ENCODE measurements around the gene MAP3K12. TPM values are rescaled to one million over a fixed set of nuclear protein-coding genes. Genes with fewer than 3 reads are reported as not detected.

Gene MAP3K12
- total RNA-seq, 2 experiments from 2014 or later, result 26.0 to 26.1 TPM

DNA sequence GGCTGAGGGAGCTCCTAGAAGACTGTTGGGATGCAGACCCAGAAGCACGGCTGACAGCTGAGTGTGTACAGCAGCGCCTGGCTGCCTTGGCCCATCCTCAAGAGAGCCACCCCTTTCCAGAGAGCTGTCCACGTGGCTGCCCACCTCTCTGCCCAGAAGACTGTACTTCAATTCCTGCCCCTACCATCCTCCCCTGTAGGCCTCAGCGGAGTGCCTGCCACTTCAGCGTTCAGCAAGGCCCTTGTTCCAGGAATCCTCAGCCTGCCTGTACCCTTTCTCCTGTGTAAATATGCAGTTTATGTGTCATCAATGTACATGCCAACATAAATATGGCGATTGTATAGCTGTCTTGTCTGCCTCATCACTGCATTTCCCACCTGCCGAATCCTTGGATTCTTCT lies 68.1 kb downstream of the MAP3K12 start:
- ChIA-PET CTCF (interaction anchor here (0.9 to 1.6 kb wide), 4 partner anchors 14 to 108 kb away, joined by 3 to 6 read pairs (median 4); no protein-coding TSS in a partner anchor), POLR2A (no interaction called here)
- peaks cover 6% of the 10 kb centered on the region for H3K4me1 Mint-ChIP-seq
- H3K36me3 Mint-ChIP-seq (ENCODE audit: low read depth), result no peaks in the 10 kb centered on the region
- H3K9me3 Mint-ChIP-seq, result no peaks in the 10 kb centered on the region
- peaks cover 2% of the 10 kb centered on the region for H3K27me3 Mint-ChIP-seq
- H3K4me3 Mint-ChIP-seq, result no peak overlapping the region
- no peak overlapping the region for H3K27ac Mint-ChIP-seq
- no peak for DNase-seq

GRCh38 chr12:53430116-53430515 lies 69.1 kb downstream of the MAP3K12 start:
- DNase-seq, result no peak
- Mint-ChIP-seq H3K9me3 (no peaks in the 10 kb centered on the region), H3K36me3 (ENCODE audit: low read depth) (no peaks in the 10 kb centered on the region), H3K4me3 (no peak overlapping the region), H3K4me1 (peaks cover 6% of the 10 kb centered on the region), H3K27ac (no peak overlapping the region), H3K27me3 (peaks cover 2% of the 10 kb centered on the region)
- ChIA-PET CTCF (interaction anchor here (0.6 to 1.6 kb wide), 3 partner anchors 10 to 85 kb away, joined by 3 to 6 read pairs (median 5); no protein-coding TSS in a partner anchor), POLR2A (no interaction called here)

Other genes starting within 250 kb of the MAP3K12 start
- gene ESPL1, start 231.2 kb downstream of the MAP3K12 start, total RNA-seq, result 100 to 1,000 TPM; 107 to 125 TPM
- 100 to 1,000 TPM; 305 to 335 TPM for gene PFDN5, start 203.9 kb downstream of the MAP3K12 start, total RNA-seq
- gene MYG1, start 199.8 kb downstream of the MAP3K12 start, total RNA-seq, result 10 to 100 TPM; 47.9 to 56.4 TPM
- gene AAAS, start 177.8 kb downstream of the MAP3K12 start, total RNA-seq, result 10 to 100 TPM; 59.1 to 63.0 TPM
- gene SP7, start 163.1 kb downstream of the MAP3K12 start, total RNA-seq, result not detected
- 10 to 100 TPM; 94.8 to 99.3 TPM for gene SP1, start 119.3 kb downstream of the MAP3K12 start, total RNA-seq
- not detected for gene AMHR2, start 75.6 kb downstream of the MAP3K12 start, total RNA-seq
- 100 to 1,000 TPM; 223 to 229 TPM for gene PRR13, start 57.7 kb downstream of the MAP3K12 start, total RNA-seq
- gene PCBP2, start 47.4 kb downstream of the MAP3K12 start, total RNA-seq, result 100 to 1,000 TPM; 882 to 943 TPM
- gene TARBP2, start 1.8 kb upstream of the MAP3K12 start, total RNA-seq, result 10 to 100 TPM; 32.6 to 35.9 TPM
- not detected for gene NPFF, start 8.0 kb upstream of the MAP3K12 start, total RNA-seq
- gene ATF7, start 126.9 kb upstream of the MAP3K12 start, total RNA-seq, result 10 to 100 TPM; 28.6 to 43.0 TPM
- 100 to 1,000 TPM; 298 to 356 TPM for gene ATP5MC2, start 176.6 kb upstream of the MAP3K12 start, total RNA-seq
- 10 to 100 TPM; 54.6 to 56.8 TPM for gene CALCOCO1, start 228.0 kb upstream of the MAP3K12 start, total RNA-seq

All from activated CD4-positive, alpha-beta T cell treated with anti-CD3 and anti-CD28 coated beads, Interleukin-2, amount 10 ng/mL, durations not matched to agents 7 days and 5 days (primary cell).